DOHH2 (cell line): ENCODE measurements around the gene FOXJ2.

Experiments
- CTCF ChIP-seq: fragments of 200-600 bp; sonication (generic); IDR thresholded peaks from one replicate; pipeline ENCODE4 v1.5.1; 2014; ENCODE audit warnings: antibody characterized with exemption, mild to moderate bottlenecking, low read depth, low read length; ENCODE audit not compliant: poor library complexity, severe bottlenecking
- EZH2phosphoT487 ChIP-seq: fragments of 200-600 bp; sonication (generic); IDR thresholded peaks from 2 replicates; pipeline ENCODE4 v1.6.1; 2017; ENCODE audit warnings: borderline replicate concordance, mild to moderate bottlenecking, antibody characterized with exemption, low read length, moderate library complexity, mixed read lengths

GRCh38 chr12:8096281-8096915, 63.9 kb downstream of the FOXJ2 start:
- no peak for TF ChIP-seq EZH2phosphoT487
- no peak for TF ChIP-seq CTCF
